ENCODE results near the gene NDUFC2. TPM values are rescaled to one million over a fixed set of nuclear protein-coding genes. Genes with fewer than 3 reads are reported as not detected.
"Not testable (repeated sequence)": the region's sequence is repeated elsewhere in the genome, so short reads cannot be mapped to it uniquely, and the experiment has no call there.

Gene NDUFC2
- total RNA-seq, 2 donors from 2014 or later = 174 to 187 TPM

DNA sequence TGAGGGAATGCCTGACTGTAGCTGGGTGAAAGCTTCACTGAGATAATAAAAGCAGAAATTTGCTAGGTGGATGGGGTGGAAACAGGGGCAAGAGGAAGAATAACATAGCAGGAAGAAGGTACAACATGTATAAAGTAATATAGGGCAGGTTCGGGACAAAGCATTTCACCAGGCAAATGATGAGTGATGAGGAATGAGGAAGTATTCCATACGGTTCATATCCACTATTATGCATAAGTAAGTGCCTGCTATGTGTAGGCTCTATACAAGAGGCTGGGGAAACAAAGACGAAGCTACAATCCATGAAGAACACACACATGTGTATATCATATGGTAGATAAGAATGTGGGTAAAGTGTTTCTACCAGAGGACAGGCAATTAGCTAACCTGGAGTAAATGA is 7.9 kb downstream of the NDUFC2 start:
- no peak overlapping the region for H3K4me3 Mint-ChIP-seq
- H3K27ac Mint-ChIP-seq = no peak overlapping the region
- H3K4me1 Mint-ChIP-seq (ENCODE audit: low read depth in 2 of 2) = peaks cover 29% of the 10 kb centered on the region in 2 donors
- no peaks in the 10 kb centered on the region for H3K27me3 Mint-ChIP-seq
- ATAC-seq = no peak
- H3K9me3 Mint-ChIP-seq = no peaks in the 10 kb centered on the region
- peaks cover 19% of the 10 kb centered on the region for H3K36me3 Mint-ChIP-seq
- no peak for DNase-seq (ENCODE audit: low spot score)

DNA sequence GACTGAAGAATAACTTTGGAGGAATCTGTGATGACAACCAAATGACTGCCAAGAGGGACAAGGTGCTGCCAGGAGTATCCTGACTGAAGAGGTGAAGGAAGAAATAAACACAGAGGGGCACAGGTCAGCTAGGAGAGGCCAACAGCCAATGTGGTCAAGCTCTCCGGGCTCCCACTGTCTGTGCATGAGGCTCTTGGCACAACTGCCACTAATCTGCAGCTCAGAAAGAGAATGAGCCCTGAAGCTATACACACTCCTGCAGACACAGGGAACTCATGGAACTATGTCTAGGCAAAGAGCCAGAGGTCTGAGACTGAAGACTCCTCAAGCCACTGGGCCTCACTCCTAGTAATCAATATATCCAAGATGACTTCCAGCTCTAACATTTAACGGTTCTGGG is 9.0 kb downstream of the NDUFC2 start:
- no peak for ATAC-seq
- no peaks in the 10 kb centered on the region for H3K27me3 Mint-ChIP-seq
- no peaks in the 10 kb centered on the region for H3K9me3 Mint-ChIP-seq
- peaks cover 19 to 23% of the 10 kb centered on the region in 2 donors for H3K4me1 Mint-ChIP-seq (ENCODE audit: low read depth in 2 of 2)
- H3K27ac Mint-ChIP-seq = no peak overlapping the region
- peaks cover 19% of the 10 kb centered on the region for H3K36me3 Mint-ChIP-seq
- H3K4me3 Mint-ChIP-seq = no peak overlapping the region
- no peak for DNase-seq (ENCODE audit: low spot score)

DNA sequence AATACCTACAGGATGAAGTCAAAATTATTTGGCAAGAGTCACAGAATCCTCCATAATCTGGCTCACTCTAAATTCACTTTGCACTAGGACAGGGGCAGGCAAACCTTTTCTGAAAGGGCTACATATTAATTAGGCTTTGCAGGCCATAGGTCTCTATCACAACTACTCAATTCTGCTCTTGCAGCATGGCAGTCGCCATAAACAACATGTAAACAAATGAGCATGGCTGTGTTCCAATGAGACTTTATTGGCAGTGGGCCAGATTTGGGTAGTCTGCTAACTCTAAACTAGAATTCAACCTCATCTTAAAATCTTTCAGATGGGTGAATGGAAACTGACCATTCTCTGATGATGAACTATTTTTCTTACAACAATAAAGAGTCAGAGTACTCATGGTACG is 10.2 kb downstream of the NDUFC2 start:
- Mint-ChIP-seq H3K4me3 (no peak overlapping the region), H3K36me3 (peaks cover 19% of the 10 kb centered on the region), H3K27ac (no peak overlapping the region), H3K4me1 (ENCODE audit: low read depth in 2 of 2) (peaks cover 12 to 18% of the 10 kb centered on the region in 2 donors), H3K9me3 (no peaks in the 10 kb centered on the region), H3K27me3 (no peaks in the 10 kb centered on the region)
- ATAC-seq = no peak
- DNase-seq (ENCODE audit: low spot score) = no peak

DNA sequence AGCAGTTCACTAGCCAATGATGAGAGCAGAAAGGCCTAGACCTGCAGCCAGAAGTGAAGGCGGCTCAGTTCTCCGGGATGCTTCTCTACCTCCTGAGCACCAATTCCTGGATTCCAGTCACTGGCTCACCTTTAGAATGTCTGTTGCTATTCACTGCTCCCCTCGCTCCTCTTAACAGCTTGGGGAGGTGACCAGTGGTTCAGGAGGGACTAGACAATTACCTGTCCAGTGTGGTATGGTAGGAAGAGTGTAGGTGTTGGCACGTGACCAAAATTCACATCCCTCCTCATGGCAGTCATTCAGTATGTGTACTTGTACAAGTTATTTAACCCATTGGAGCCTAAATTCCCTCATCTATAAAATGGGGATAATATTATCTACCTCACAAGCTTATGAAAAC is 12.0 kb downstream of the NDUFC2 start:
- no peak for DNase-seq (ENCODE audit: low spot score)
- Mint-ChIP-seq H3K4me1 (ENCODE audit: low read depth in 2 of 2) (peaks cover 10 to 14% of the 10 kb centered on the region in 2 donors), H3K27me3 (no peaks in the 10 kb centered on the region), H3K36me3 (peaks cover 19% of the 10 kb centered on the region), H3K4me3 (no peak overlapping the region), H3K9me3 (no peaks in the 10 kb centered on the region), H3K27ac (no peak overlapping the region)
- ATAC-seq = no peak

DNA sequence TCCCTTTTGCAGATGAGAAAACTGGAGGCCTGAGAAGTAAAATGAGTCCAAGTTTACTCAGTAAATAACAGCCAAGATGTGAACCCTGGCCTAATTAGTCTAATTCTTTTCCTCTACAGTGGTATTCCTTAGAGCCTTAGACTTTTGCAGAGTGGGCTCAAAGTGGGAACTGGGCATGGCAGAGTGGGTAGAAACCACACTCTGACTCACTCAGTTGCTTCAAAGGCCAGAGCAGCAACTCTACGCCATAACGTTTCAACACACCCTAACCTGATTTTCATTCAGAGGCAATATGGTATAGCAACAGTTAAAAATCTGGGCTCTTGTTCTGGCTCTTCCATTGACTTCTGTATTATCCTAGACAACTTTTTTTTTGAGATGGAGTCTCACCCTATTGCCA is 13.2 kb downstream of the NDUFC2 start:
- DNase-seq (ENCODE audit: low spot score) = no peak
- H3K27ac Mint-ChIP-seq = no peak overlapping the region
- no peak overlapping the region for H3K4me3 Mint-ChIP-seq
- no peaks in the 10 kb centered on the region for H3K27me3 Mint-ChIP-seq
- peaks cover 5 to 6% of the 10 kb centered on the region in 2 donors for H3K4me1 Mint-ChIP-seq (ENCODE audit: low read depth in 2 of 2)
- no peak for ATAC-seq
- H3K36me3 Mint-ChIP-seq = peaks cover 13% of the 10 kb centered on the region
- no peaks in the 10 kb centered on the region for H3K9me3 Mint-ChIP-seq

DNA sequence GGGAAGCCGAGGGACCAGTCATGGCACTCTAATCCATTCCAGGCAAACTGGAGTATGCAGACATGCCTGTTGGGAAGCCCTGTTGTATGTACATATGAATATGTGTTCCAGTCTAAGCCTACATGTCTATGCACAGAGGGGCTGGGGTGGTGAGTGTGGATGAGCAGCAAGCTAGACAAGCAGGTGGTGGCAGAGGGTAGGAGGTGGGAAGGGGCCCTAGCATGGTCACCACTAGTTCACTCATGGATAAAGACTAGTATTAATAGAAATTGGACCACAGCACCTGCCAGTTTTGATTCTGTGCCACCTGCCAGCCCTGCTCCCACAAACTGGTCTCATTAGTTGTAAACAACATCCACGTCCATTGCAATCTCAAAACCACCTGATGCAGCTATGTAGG is 14.5 kb downstream of the NDUFC2 start:
- Mint-ChIP-seq H3K4me1 (ENCODE audit: low read depth in 2 of 2) (peaks cover 5 to 6% of the 10 kb centered on the region in 2 donors), H3K9me3 (no peaks in the 10 kb centered on the region), H3K27me3 (no peaks in the 10 kb centered on the region), H3K4me3 (no peak overlapping the region), H3K36me3 (peaks cover 13% of the 10 kb centered on the region), H3K27ac (no peak overlapping the region)
- DNase-seq (ENCODE audit: low spot score) (no peak), ATAC-seq (peak in 1 of 2 donors; percentile 43)

DNA sequence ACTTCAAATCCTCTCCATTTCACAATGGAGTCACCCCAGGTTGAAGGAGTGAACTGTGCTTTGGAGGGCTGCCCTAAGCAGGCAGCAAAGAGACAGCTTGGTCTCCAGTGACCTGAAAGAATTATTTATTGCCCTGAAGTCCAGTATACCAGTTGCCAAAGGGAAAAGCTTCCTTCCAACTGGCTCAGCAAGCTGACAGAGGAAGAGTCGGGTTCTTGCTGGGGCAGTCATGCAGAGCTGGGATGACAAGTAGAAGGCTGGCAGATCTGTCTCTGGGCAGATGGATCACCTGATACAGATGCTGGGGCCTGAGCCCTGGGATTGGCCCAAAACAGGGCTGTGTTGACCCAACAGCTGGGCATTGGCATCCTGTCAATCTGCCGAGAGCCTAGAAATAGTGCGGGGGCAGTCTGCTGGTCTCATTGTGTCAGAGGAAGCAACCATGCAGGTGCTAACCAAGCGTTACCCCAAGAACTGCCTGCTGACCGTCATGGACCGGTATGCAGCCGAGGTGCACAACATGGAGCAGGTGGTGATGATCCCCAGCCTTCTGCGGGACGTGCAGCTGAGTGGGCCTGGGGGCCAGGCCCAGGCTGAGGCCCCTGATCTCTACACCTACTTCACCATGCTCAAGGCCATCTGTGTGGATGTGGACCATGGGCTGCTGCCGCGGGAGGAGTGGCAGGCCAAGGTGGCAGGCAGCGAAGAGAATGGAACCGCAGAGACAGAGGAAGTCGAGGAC is 16.1 kb downstream of the NDUFC2 start, which contains the start of gene THRSP:
Gene THRSP (plus strand): TSS at position 422 of the 742 bp plus-strand sequence. CDS start 21 bp downstream, at position 443.
- Mint-ChIP-seq H3K4me1 (ENCODE audit: low read depth in 2 of 2) (peaks cover 5 to 6% of the 10 kb centered on the region in 2 donors), H3K36me3 (peaks cover 5% of the 10 kb centered on the region), H3K27me3 (no peaks in the 10 kb centered on the region), H3K27ac (no peak within 1 kb of the TSS), H3K4me3 (no peak within 1 kb of the TSS), H3K9me3 (no peaks in the 10 kb centered on the region)
- DNase-seq (ENCODE audit: low spot score) (no peak), ATAC-seq (peak in 1 of 2 donors; percentile 28)

DNA sequence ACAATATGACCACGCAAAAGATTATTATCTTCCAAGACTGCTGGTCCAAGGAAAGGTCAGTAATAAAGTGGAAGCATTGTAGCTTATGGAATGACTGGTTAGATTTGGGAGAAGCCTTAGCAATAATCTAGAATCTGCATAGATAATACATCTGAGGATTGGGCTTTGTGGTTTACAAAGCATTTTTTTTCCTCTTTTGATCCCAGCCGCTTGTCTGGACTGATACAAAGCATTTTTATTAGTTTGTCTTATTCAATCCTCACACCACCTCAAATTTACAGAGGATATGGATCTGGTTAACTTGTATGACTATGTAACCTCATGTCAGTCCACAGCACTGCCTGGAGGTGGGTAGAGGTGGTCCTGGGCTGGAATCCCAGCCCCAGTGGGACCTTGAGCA is 17.0 kb downstream of the NDUFC2 start:
- Mint-ChIP-seq H3K4me1 (ENCODE audit: low read depth in 2 of 2) (peaks cover 3 to 5% of the 10 kb centered on the region in 2 donors), H3K27ac (no peak overlapping the region), H3K4me3 (no peak overlapping the region), H3K9me3 (no peaks in the 10 kb centered on the region), H3K27me3 (no peaks in the 10 kb centered on the region), H3K36me3 (peaks cover 5% of the 10 kb centered on the region)
- no peak for DNase-seq (ENCODE audit: low spot score)
- ATAC-seq = no peak

DNA sequence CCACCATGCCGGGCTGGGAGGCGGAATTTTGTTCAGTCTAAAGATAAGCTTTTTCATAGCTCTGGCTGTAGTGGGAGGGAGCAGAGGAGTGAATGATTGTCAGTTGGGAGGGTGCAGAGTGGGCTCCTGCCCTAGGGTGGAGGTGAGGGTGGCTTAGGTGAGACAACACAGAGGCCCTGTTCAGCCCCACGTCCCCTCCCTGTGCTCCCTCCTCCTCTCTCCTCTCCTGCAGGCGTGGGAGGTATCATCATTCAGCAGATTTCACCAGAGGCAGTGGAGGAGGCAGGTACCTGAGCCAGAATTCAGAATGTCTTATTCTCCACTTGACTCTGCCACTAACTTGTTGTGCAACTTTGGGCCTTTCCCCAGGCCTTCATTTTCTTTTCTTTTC is 17.7 kb downstream of the NDUFC2 start:
- Mint-ChIP-seq H3K9me3 (no peaks in the 10 kb centered on the region), H3K27ac (no peak overlapping the region), H3K36me3 (no peaks in the 10 kb centered on the region), H3K4me1 (ENCODE audit: low read depth in 2 of 2) (no peaks in the 10 kb centered on the region), H3K27me3 (no peaks in the 10 kb centered on the region), H3K4me3 (no peak overlapping the region)
- no peak for DNase-seq (ENCODE audit: low spot score)
- no peak for ATAC-seq

DNA sequence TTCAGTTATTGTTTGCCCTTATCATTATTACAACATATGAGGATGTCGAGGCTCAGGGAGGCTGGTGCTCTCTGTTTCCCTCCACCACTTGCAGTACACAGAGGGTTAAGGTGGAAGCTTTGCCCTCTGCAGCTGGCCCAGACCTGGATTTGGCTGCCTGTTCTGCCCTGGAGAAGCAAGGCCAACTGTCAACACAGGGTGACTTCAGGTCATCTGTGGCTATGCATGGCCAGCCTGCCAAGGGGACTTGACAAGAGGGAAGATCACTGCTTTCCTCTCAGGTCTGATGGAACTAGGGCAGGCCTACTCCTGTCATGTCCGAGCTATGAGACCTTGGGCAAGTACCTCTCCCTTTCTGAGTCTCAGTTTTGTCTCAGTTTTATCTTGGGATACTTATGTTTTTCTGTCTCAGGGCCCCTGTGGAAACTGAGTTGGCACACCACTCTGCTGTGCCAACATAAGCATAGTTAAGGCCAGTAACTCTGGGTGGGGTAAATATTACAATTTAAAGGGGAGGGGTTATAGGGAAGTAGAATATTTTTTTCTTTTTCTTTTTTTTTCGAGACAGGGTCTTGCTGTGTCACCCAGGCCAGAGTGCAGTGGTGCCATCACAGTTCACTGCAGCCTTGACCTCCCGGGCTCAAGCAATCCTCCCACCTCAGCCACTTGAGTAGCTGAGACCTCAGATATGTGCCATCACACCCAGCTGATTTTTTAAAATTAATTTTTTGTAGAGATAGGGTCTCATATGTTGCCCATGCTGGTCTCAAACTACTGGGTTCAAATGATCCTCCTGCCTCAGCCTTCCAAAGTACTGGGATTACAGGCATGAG is 18.4 kb downstream of the NDUFC2 start:
- Mint-ChIP-seq H3K4me3 (no peak overlapping the region), H3K9me3 (no peaks in the 10 kb centered on the region), H3K27me3 (no peaks in the 10 kb centered on the region), H3K4me1 (ENCODE audit: low read depth in 2 of 2) (no peaks in the 10 kb centered on the region), H3K36me3 (no peaks in the 10 kb centered on the region), H3K27ac (no peak overlapping the region)
- no peak for DNase-seq (ENCODE audit: low spot score)
- no peak for ATAC-seq

DNA sequence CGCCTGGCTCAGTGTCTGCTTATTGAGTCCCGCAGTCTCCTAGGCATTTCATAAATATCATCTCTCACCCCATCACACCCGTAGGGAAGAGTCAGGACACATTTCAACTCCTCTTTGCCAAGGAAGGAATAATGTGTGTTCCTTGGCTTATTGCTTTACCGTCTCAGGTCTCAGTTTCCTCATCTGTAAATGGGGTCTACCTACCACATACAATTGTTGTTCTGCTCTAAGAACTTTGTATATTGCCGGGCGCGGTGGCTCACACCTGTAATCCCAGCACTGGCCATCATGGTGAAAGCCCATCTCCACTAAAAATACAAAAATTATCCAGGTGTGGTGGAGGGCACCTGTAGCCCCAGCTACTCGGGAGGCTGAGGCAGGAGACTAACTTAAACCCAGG is 19.1 kb downstream of the NDUFC2 start:
- Mint-ChIP-seq H3K27ac (no peak overlapping the region), H3K4me1 (ENCODE audit: low read depth in 2 of 2) (no peaks in the 10 kb centered on the region), H3K36me3 (no peaks in the 10 kb centered on the region), H3K4me3 (no peak overlapping the region), H3K9me3 (no peaks in the 10 kb centered on the region), H3K27me3 (no peaks in the 10 kb centered on the region)
- ATAC-seq = no peak
- DNase-seq (ENCODE audit: low spot score) = no peak

DNA sequence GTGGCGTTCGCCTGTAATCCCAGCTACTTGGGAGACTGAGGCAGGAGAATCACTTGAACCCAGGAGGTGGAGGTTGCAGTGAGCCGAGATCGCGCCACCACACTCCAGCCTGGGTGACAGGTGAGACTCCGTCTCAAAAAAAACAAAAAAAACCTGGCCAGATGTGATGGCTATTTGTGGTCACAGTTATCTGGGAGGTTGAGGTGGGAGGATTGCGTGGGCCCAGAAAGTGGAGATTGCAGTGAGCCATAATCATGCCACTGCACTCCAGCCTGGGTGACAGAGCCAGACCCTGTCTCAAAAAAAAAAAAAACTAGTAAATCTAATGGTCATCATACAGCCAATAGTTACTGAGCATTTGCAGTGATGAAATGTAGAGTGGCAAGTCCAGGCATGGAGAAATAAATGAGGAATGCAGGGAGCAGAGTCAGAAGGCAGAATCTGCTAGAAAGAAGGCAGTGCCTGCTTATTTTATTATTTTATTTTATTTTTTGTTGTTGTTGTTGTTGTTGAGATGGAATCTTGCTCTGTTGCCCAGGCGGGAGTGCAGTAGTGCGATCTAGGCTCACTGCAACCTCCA is 19.8 kb downstream of the NDUFC2 start:
- DNase-seq (ENCODE audit: low spot score); H3K27ac Mint-ChIP-seq; H3K9me3 Mint-ChIP-seq; H3K36me3 Mint-ChIP-seq; H3K4me1 Mint-ChIP-seq (ENCODE audit: low read depth in 2 of 2); H3K27me3 Mint-ChIP-seq; H3K4me3 Mint-ChIP-seq; ATAC-seq: not testable (repeated sequence)

DNA sequence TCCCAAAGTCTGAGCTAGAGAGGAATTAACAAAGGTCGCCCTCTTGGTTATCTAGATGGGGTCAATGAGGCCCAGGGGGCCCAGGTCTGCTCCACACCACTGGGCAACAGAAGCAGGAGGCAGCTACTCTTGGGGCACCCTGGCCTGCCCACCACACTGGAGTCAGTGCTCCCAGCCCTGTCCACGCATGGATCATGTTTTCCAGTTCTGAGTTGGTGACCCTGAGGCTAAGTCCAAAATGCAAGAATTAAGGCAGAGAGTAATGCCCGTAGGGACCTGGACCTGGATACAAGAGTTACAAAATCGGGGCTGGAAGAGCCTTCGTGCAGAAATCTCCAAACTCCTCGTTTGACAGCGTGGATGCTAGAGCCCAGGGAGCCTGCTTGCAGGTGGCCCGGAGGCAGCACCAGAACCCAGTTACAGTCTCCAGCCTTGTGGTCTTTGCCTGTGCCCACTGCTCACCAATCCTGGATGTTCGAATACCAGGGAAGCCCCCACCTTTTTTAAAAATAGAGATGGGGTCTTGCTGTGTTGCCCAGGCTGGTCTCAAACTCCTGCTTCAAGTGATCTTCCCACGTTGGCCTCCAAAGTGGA is 22.1 kb downstream of the NDUFC2 start:
- ATAC-seq = no peak
- H3K27ac Mint-ChIP-seq = no peak overlapping the region
- H3K4me3 Mint-ChIP-seq = no peak overlapping the region
- H3K4me1 Mint-ChIP-seq (ENCODE audit: low read depth in 2 of 2) = peaks cover 0 to 1% of the 10 kb centered on the region in 2 donors
- H3K36me3 Mint-ChIP-seq = no peaks in the 10 kb centered on the region
- no peaks in the 10 kb centered on the region for H3K27me3 Mint-ChIP-seq
- H3K9me3 Mint-ChIP-seq = no peaks in the 10 kb centered on the region
- no peak for DNase-seq (ENCODE audit: low spot score)

DNA sequence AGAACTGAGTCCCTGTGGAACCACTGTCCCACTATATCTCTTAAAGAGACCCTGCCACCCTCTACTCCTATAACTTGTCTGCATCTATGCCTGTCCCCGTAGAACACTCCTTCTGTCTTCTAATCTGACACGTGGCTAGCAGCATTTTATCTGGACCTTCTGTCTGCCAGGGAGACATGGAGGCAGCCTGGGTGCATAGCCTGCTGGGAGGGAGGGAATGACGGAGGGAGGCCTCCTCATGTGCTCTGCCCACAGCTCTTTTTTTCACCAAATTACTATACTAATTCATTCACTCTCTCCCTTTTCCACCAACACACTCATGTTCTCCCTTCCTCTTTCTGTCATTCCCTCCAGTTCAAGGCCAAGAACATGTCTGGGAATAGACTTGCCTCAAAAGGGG is 23.6 kb downstream of the NDUFC2 start:
- Mint-ChIP-seq H3K9me3 (no peaks in the 10 kb centered on the region), H3K27ac (no peak overlapping the region), H3K27me3 (no peaks in the 10 kb centered on the region), H3K4me3 (no peak overlapping the region), H3K4me1 (ENCODE audit: low read depth in 2 of 2) (peaks cover under 1 to 5% of the 10 kb centered on the region in 2 donors), H3K36me3 (no peaks in the 10 kb centered on the region)
- ATAC-seq = no peak
- DNase-seq (ENCODE audit: low spot score) = no peak
